H1 (cell line): Measurements from ENCODE around the gene OR4K5.

Source experiments
- CREB1 ChIP-seq: IDR thresholded peaks from 2 replicates; pipeline ENCODE4 v1.6.1; 2012; ENCODE audit warnings: inconsistent platforms
- CTCF ChIP-seq, 3 experiments: IDR thresholded peaks; 1 replicate in 2 of 3; 2 replicates in 1 of 3; pipeline versions ENCODE4 v1.5.1 to v1.6.1; 2011; ENCODE audit warnings: low read length in 3 of 3, mild to moderate bottlenecking in 3 of 3, inconsistent platforms in 2 of 3, low read depth in 1 of 3, moderate library complexity in 1 of 3; ENCODE audit not compliant: insufficient read depth in 1 of 3; ENCODE audit errors: control extremely low read depth in 1 of 3
- E2F6 ChIP-seq: IDR thresholded peaks from 2 replicates; pipeline ENCODE4 v1.6.1; 2012; ENCODE audit warnings: inconsistent platforms
- EP300 ChIP-seq, 2 experiments: IDR thresholded peaks; 1 replicate in 1 of 2; 2 replicates in 1 of 2; pipeline ENCODE4 v1.6.1; 2011 to 2012; ENCODE audit warnings: low read depth in 2 of 2, low read length in 2 of 2, mild to moderate bottlenecking in 2 of 2, borderline replicate concordance in 1 of 2, inconsistent platforms in 1 of 2, moderate library complexity in 1 of 2
- EZH2 ChIP-seq: fragments of 200-600 bp; sonication (generic); IDR thresholded peaks from 2 replicates; pipeline ENCODE4 v1.7.1; 2012; ENCODE audit warnings: low read depth, mild to moderate bottlenecking, moderate library complexity, low read length, inconsistent platforms; ENCODE audit not compliant: severe bottlenecking
- MAFK ChIP-seq: IDR thresholded peaks from 2 replicates; pipeline ENCODE4 v1.6.1; 2012; ENCODE audit warnings: low read depth, mild to moderate bottlenecking, improper control_type of control experiment, low read length
- POLR2A ChIP-seq, 2 experiments: IDR thresholded peaks; 1 replicate in 1 of 2; 2 replicates in 1 of 2; pipeline ENCODE4 v1.6.1; 2011; ENCODE audit warnings: low read depth in 2 of 2, low read length in 2 of 2, mild to moderate bottlenecking in 2 of 2; ENCODE audit errors: control extremely low read depth in 1 of 2
- POLR2AphosphoS5 ChIP-seq: IDR thresholded peaks from 2 replicates; pipeline ENCODE4 v1.6.1; 2011; ENCODE audit warnings: low read depth, low read length
- RFX5 ChIP-seq: IDR thresholded peaks from 2 replicates; pipeline ENCODE4 v1.6.1; 2011; ENCODE audit warnings: low read depth, low read length, improper control_type of control experiment, borderline replicate concordance
- SIN3A ChIP-seq, 2 experiments: IDR thresholded peaks in 1 of 2; conservative IDR thresholded peaks in 1 of 2; 2 replicates each; pipeline ENCODE4 v1.6.1; 2011 to 2012; ENCODE audit warnings: low read length in 2 of 2, improper control_type of control experiment in 1 of 2, low read depth in 1 of 2, mild to moderate bottlenecking in 1 of 2
- SP1 ChIP-seq: IDR thresholded peaks from 2 replicates; pipeline ENCODE4 v1.6.1; 2011; ENCODE audit warnings: low read depth, low read length
- SUZ12 ChIP-seq: fragments of 200-600 bp; sonication (generic); IDR thresholded peaks from 2 replicates; pipeline ENCODE4 v1.6.1; 2012; ENCODE audit warnings: mild to moderate bottlenecking, inconsistent platforms, low read length, moderate library complexity, mixed read lengths
- USF2 ChIP-seq: IDR thresholded peaks from 2 replicates; pipeline ENCODE4 v1.6.1; 2011; ENCODE audit warnings: low read length, improper control_type of control experiment

DNA sequence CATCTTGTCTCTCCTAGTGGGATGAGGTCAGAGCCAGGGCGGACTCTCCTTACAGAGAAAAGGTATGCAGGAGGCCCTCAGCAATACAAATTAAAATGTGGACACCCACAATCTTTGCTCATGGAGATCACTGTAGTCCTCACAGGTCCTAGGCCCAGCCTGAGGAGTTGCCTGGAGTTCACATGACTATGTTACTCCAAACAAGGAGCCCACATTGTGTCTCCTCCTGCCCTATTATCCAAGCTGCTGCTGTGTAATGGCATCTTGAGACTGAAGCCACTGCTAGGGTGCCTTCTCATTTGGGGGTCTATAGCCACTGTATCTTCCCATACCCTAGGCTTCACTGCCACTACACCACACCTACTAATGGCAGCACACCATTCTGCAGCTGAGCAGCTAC is 21.3 kb downstream of the OR4K5 start:
- no peak for TF ChIP-seq CTCF (IDR thresholded peaks at IDR 0.05; ENCODE audit: control extremely low read depth in 1 of 3, insufficient read depth in 1 of 3, low read depth in 1 of 3, low read length in 3 of 3)
- TF ChIP-seq POLR2A (IDR thresholded peaks at IDR 0.05; ENCODE audit: control extremely low read depth in 1 of 2, low read depth in 2 of 2, low read length in 2 of 2), result no peak
- TF ChIP-seq RFX5, result no peak
- TF ChIP-seq MAFK, result no peak
- no peak for TF ChIP-seq POLR2AphosphoS5
- no peak for TF ChIP-seq SIN3A (conservative IDR thresholded peaks at IDR 0.05 in 1 of 2, IDR thresholded peaks at IDR 0.05 in 1 of 2; ENCODE audit: low read depth in 1 of 2, low read length in 2 of 2)
- TF ChIP-seq USF2, result no peak
- TF ChIP-seq EP300 (IDR thresholded peaks at IDR 0.05; ENCODE audit: borderline replicate concordance in 1 of 2, low read depth in 2 of 2, low read length in 2 of 2), result no peak
- TF ChIP-seq CREB1, result no peak
- TF ChIP-seq SP1, result no peak
- TF ChIP-seq E2F6, result no peak
- no peak for TF ChIP-seq EZH2
- no peak for TF ChIP-seq SUZ12
